ENCODE results near the gene GLB1L2.

DNA sequence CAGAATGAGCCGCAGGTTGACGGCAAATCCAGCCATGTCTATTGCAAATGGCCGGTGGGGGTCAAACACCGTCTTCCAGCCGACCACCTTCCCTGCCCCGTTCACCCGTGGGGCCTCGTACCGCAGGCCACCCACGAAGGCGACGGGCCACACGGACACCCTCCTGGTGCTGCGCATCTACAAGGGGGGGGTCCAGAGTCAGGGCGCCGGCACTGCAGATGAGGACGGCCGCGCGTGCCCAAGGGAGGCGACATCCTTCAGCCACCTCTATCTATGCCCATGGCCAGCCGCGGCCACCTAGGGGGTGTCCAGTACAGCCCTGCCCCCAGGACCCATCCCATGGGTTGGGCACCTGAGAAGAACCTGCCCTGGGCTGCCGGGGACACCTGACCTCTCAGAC is 51.0 kb downstream of the GLB1L2 start:
- TF ChIP-seq, protein P1, sequence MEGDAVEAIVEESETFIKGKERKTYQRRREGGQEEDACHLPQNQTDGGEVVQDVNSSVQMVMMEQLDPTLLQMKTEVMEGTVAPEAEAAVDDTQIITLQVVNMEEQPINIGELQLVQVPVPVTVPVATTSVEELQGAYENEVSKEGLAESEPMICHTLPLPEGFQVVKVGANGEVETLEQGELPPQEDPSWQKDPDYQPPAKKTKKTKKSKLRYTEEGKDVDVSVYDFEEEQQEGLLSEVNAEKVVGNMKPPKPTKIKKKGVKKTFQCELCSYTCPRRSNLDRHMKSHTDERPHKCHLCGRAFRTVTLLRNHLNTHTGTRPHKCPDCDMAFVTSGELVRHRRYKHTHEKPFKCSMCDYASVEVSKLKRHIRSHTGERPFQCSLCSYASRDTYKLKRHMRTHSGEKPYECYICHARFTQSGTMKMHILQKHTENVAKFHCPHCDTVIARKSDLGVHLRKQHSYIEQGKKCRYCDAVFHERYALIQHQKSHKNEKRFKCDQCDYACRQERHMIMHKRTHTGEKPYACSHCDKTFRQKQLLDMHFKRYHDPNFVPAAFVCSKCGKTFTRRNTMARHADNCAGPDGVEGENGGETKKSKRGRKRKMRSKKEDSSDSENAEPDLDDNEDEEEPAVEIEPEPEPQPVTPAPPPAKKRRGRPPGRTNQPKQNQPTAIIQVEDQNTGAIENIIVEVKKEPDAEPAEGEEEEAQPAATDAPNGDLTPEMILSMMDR (IDR thresholded peaks at IDR 0.05), result no peak
- no peak for TF ChIP-seq POLR2A (IDR thresholded peaks at IDR 0.05; ENCODE audit: low read depth)
- no peak for TF ChIP-seq POLR2AphosphoS5 (IDR thresholded peaks at IDR 0.05)
- TF ChIP-seq EP300 (IDR thresholded peaks at IDR 0.05), result no peak

All from esophagus muscularis mucosa (tissue), 4 donors.